NB4 (cell line): ENCODE measurements around the gene DENND1A.

Experiments
- DNase-seq: peaks from one replicate; pipeline ENCODE4 v3.0.0; 2010; ENCODE audit warnings: low read depth
- H3K4me3 ChIP-seq: one replicate; pipeline ENCODE4 v1.5.1; 2011; ENCODE audit warnings: mild to moderate bottlenecking, low read depth, low read length, moderate library complexity
- CTCF ChIP-seq: IDR thresholded peaks from one replicate; pipeline ENCODE4 v1.5.1; 2012; ENCODE audit warnings: low read depth, low read length
- MAX ChIP-seq: IDR thresholded peaks from 2 replicates; pipeline ENCODE4 v1.6.1; 2011; ENCODE audit warnings: low read depth, low read length
- MYC ChIP-seq: IDR thresholded peaks from 2 replicates; pipeline ENCODE4 v1.6.1; 2011; ENCODE audit warnings: low read depth, low read length
- POLR2A ChIP-seq: IDR thresholded peaks from 2 replicates; pipeline ENCODE4 v1.6.1; 2011; ENCODE audit warnings: mild to moderate bottlenecking; ENCODE audit not compliant: insufficient read length; ENCODE audit errors: extremely low read depth

The DENND1A gene

GRCh38 chr9:123441769-123442168 lies 488.2 kb downstream of the DENND1A start:
- TF ChIP-seq CTCF (no peak), POLR2A (no peak), MAX (no peak), MYC (no peak)
- DNase-seq, result no peak
- H3K4me3 ChIP-seq, result no peak overlapping the region

GRCh38 chr9:123440256-123440655 lies 489.7 kb downstream of the DENND1A start:
- DNase-seq, result no peak
- TF ChIP-seq MYC, result no peak
- TF ChIP-seq CTCF, result no peak
- no peak overlapping the region for H3K4me3 ChIP-seq

GRCh38 chr9:123438821-123439220 lies 491.1 kb downstream of the DENND1A start:
- no peak for TF ChIP-seq CTCF
- DNase-seq, result no peak
- H3K4me3 ChIP-seq, result no peak overlapping the region

- TF ChIP-seq MYC (no peak), POLR2A (no peak), MAX (no peak), CTCF (no peak)
- no peak for DNase-seq
Observed at GRCh38 chr9:123438321-123438720, 491.6 kb downstream of the DENND1A start.

GRCh38 chr9:123437201-123437600 lies 492.7 kb downstream of the DENND1A start:
- DNase-seq, result no peak
- no peak overlapping the region for H3K4me3 ChIP-seq
- TF ChIP-seq MAX, result no peak
- no peak for TF ChIP-seq CTCF
- TF ChIP-seq POLR2A, result no peak
- no peak for TF ChIP-seq MYC

More at GRCh38 chr9:123438321-123438720, 491.6 kb downstream of the DENND1A start:
- no peak overlapping the region for H3K4me3 ChIP-seq

- DNase-seq, result no peak
- no peak overlapping the region for H3K4me3 ChIP-seq
- TF ChIP-seq POLR2A (no peak), MYC (no peak), CTCF (no peak), MAX (no peak)
Observed at GRCh38 chr9:123435471-123435870, 494.5 kb downstream of the DENND1A start.
